CD4-positive, alpha-beta T cell treated with Interleukin-6 at 100 ng/mL for 8 hours (primary cell): ENCODE data around the gene CKS1B.
"Not testable (repeated sequence)": the region's sequence is repeated elsewhere in the genome, so short reads cannot be mapped to it uniquely, and the experiment has no call there.

ENCODE experiments used
- DNase-seq: peaks from one replicate; pipeline ENCODE4 v3.0.0-alpha.2; 2020; ENCODE audit warnings: mixed read lengths, low spot score

Gene CKS1B

DNA sequence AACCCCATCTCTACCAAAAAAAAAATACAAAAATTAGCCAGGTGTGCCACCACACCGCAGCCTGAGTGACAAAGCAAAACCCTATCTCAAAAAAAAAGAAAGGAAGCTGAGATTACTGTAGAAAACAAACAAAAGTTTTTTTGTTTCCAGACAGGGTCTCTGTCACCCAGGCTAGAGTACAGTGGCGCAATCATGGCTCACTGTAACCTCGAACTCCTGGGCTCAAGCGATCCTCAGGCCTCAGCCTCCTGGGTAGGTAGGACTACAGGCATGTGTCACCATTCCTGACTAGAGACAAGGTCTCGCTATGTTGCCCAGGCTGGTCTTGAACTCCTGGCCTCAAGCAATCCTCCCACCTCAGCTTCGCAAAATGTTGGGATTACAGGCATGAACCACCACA, 10.1 kb upstream of the CKS1B start:
- no peak for DNase-seq

DNA sequence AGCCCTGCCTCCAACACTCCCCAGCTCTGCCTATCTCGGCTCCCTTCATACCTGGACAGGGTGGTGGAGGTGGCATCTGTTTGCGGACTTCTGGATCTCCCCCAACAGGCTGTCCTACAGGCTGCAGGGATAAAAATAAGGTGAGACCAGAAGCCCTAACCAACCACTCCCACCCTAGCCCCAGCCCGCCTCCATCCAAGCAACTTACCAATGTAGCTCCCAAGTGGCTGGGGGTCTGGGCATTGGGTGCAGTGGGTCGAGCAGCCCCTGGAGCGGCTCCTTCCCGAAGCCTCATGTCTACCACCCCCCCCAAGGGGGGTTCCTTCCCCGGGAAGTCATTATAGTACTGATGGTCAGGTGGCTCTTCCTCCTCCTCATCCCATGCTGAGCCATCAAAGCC, 8.4 kb upstream of the CKS1B start:
- DNase-seq: no peak

DNA sequence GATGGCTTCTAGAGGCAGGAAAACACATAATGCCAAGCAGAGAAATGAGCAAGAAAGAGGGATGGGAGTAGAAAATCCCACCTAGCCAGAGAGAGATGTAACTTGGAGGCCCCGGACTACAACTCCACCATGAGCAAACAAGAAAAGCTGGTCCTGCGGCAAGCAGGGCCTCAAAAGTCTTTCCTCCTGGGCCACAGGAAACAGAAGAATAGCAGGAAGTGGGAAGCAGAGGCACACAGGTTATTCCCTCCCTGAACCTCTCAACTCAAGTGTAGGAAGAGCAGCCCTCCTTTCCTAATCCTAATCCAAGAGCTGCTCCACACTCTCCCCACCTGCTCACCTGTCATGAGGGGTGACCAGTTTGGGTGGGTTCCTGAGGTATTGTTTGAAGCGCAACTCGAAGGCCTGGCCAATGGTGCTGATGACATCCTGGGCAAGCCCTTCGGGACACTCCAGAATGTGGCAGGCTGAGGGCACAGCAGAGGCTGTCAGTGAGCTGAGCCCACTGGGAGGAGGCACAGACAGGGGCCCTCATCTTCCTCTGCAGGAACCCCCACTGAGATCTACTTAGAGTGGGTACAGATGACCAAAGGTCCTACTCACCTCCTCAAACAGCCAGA, 7.0 kb upstream of the CKS1B start:
- no peak for DNase-seq

DNA sequence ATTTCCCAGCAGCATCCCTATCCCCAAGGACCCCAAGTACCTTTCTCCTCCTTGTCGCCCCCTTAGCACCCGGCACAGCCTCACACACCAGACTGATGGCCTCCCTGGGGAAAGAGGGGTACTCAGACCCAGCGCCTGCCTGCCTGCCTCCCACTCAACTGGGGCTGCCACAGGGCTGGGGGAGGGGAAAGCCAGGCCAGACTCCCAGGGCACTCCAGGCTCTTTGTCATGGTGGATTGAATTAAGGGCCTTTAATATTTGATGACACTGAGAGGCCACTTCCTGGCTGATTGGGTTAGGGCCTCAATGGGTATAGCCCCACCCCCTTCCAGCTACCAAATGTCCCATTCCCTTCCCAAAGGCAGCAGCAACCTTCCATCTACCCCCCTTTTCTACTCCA, 5.8 kb upstream of the CKS1B start:
- DNase-seq: no peak

DNA sequence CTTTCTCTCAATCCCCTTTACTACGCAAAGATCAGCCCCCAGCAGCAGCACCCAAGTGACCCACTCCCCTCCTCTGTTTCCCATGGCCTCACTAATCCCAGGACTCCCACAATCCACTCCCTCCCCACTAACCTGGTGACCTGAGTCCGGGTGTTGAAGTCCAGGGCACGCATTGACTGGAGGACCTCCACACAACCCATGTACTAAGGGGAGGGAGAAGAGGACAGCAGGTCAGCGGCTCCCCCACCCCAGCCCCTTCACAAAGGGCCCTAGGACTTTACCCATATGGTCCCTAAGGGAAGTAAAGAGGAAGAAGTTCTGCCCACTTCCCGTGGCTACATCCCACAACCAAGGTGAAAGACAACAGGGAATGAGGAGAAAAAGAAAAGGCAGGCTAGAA, 5.2 kb upstream of the CKS1B start:
- no peak for DNase-seq

DNA sequence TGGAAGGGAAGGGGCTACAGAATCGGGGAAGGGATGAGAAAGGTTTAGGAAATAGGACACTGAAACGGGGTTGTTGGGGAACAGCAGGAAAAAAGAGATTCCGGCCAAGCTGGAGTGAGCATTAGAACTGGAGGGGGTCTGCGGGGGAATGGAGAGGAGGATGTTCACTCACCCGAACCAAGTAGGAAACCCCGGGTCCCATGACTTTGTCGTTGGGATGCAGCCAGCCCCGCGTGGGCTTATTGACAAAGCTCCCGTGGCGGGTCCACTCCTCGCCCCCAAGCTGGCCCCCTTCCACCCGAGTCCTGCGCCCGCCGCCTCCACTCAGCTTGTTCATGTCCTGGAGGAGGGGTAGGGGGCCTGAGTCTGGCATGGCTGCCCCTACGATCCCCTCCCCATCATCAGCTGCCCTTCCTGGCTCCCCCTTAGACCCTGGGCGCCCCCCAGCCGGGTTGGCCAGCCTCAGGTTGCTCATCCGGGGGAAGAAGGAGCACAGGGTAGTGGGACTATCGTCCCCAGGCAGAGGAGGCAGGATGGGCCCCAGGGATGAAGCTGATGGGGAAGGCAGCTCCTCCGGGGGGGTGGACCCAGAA, 4.5 kb upstream of the CKS1B start:
- no peak for DNase-seq

DNA sequence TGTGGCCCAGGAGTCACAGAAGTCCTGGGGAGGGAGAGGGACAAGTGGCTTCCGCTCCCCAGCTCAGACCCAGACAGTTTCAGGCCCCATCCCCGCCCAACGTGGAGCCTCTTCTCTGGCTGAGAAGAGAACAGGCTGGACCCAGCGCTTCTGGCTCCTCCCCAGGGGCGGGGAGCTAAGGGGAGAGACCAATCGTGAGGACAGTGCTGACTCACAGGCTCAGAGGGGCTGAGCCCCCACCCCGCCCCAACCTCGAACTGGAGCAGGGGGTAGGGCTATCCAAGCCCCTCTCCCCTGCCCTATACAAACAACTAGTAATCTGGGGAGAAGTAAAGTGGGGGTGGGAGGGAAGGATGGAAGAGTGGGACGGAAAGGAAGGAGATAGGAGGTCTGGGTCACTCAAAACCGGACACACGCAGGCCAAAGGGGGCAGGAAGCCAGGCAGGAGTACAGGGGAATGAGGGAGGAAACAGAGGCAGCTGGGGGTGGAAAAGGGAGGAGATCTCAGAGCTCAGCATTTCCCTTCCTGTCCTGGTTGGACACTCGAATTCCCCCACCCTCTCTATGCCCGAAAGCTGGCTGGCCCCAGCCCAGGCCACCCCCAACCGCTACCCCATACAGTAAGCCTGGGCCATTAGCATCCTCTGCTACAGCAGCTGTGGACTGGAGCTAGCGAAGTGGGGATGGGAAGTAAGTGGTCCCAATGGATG, 3.7 kb upstream of the CKS1B start, which contains the start of gene SHC1:
Gene SHC1, minus strand, starts transcription at position 117 of the 710 bp plus-strand sequence. CDS start 221 bp downstream, outside the sequence.
- no peak for DNase-seq

DNA sequence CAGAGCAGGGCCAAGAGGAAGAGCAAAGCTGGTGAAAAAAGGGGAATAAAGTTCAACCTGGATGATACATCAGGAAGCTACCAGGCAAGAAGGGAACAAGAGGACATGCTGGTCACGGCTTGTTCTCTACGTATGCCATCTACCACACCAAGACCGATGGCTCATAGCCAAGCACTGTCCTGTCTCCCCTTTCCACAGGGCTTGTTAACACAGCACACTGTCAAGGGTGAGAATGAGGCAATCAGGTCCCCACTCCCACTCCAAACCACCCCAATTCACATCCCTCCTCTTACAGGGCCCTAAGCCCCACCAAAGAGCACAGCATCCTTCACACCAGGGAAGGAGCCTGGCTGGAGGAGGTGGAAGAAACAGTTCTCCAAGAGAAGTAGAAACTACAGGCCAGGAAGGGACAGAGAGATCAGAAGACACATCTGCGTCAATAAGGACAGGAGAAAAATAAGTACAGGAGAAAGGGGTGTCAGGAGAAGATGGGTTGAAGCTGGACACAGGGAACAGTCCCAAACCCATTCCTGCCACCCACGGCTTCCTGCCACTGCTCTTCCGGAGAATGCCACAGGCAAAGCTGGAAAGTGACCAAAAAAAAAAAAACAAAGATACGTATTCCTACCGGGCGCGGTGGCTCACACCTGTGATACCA, 3.0 kb upstream of the CKS1B start:
- no peak for DNase-seq

DNA sequence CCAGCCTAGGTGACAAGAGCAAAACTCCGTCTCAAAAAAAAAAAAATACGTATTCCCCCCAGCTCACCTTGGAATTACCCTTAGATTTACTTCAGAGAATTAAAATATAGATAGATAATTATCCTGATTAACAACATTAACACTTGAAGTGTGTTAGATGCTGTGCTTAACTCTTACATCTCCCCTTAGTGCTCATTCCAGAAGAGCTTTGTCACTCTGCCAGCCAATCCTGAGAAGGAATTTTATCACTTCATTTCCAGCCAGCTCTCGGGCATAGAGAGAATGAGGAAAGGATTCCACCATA, 2.3 kb upstream of the CKS1B start:
- DNase-seq: no peak

DNA sequence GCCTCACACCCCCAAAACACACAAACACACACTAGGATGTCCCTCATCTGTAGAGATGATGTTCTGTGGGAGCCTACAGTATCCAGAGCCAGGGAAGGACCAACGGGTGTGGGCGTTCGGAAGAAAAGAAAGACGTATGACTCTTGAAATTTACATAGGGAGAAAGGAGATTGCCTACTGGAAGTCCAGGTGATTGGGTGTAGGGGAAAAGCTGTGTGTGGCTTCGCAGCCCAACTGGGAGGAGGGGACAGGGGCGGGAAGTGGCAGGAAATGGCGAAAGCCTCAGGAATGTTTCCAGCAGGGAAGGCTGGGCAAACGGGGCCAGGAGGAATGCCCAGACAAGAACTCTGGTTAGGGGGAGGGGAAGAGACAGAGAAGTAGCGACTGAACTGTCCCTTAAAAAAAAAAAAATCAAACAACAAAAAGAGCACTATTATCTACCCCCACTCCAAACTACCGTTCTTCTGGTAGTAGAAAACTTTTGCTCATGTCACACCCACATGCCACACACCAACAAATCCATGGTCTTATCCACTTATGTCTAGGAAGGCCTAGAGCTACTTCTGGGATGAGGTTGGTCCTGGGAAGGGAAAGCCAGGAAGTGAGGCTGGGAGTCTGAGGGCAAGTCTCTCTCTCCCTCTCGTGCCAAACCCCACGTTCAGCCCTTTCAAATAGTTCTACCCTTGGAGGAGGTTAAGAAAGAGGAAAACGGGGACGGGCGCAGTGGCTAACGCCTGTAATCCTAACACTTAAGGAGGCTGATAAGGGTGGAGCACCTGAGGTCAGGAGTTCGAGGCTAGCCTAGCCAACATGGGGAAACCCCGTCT, 1.8 kb upstream of the CKS1B start:
- DNase-seq: no peak

DNA sequence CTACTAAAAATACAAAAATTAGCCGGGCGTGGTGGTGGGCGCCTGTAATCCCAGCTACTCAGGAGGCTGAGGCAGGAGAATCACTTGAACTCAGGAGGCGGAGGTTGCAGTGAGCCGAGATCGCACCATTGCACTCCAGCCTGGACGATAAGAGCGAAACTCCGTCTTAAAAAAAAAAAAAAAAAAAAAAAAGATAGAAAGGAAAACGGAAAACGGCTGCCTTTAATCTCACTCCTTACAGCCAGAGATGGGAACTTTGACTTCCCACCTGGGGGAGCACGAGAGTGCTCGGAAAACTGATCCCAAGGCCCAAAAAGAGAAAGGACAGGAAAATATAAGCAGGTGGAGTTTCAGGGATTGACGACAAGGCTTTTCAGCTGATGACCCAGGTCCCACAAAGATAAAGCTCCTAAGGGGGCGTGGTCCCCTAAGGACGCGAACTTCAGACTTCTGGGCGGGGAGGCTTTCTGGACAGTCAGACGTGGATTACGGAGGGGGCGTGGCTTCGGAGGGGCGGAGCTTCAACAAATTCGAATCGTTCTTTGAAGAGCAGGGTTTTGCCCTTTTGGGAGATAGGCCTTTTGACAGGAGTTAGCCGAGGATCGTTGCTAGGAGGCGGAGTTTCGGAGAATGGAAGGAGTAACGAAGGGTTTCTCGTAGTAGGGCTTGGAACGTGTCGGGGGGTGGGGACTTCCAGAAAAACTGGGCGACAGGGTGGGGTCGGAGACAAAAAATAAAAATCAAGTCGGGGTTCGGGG, 958 bp upstream of the CKS1B start:
- DNase-seq: peak; percentile 88

DNA sequence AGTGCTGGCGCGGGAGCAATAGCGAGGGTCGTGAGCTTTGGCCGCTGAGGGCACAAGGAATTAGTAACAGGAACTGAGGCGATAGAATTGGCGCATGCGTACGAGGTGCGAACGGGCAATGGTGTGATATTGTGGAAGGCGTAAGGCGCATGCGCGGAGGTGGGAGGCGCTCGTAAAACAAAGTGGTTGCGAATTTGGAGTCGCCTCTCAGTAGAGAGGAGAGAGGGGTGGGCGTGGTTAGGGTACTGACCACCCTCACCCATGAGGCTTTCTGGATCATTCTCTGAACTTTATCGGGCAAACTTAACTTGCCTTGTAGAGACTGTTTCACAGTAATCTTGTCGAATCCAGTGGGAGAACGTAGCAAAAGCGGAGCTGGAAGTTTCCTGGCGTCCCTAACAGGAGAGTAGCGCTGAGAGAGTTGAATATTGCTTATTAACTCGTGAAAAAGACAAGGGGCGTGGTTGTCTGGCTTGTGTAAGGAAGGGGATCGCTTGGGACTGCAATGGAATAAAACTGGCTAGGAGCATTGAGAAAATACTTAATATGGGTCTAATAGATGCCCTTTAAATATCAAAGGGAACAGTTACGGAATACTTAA, 427 bp downstream of the CKS1B start:
- peak; percentile 96 for DNase-seq

DNA sequence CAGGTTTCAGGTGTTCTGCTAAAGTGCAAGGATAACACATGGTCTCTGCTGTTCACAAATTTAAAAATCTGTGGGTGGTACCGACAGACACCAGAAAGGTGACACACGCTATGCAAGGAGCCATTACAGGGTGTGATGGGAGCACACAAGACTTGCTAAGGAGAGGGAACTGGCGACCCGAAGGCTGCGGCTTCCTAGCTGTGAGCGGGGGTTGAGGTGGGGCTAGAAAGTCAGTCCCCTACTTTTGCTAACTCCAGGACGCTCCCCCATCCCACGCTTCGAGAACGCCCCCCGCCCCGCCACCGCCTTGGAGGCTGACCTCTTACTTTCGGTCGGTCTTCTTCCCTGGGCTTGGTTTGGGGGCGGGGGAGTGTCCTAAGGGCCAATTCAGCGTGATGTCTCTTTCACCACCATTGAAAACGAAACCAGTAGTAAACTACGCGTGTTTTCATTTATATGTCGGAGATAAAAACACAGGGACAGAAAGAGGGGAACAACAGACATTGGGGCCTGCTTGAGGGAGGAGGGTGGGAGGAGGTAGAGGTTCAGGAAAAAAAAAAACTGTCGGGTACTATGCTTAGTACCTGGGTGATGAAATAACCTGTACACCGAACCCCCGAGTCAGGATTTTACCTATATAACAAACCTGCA, 1.1 kb downstream of the CKS1B start:
- peak; percentile 40 for DNase-seq

DNA sequence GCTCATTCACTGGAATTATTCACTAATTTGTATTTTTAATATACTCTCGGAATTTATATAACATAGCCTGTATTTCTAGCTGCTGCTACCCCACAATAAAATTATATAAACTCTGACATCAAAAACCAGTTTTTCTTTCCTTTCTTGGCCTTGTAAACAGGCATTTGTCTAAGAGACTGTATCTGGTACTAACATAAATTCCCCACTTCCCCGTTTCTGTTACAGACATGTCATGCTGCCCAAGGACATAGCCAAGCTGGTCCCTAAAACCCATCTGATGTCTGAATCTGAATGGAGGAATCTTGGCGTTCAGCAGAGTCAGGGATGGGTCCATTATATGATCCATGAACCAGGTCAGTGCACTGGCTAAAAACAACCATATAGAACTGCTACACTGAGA, 3.3 kb downstream of the CKS1B start:
- not testable (repeated sequence) for DNase-seq

DNA sequence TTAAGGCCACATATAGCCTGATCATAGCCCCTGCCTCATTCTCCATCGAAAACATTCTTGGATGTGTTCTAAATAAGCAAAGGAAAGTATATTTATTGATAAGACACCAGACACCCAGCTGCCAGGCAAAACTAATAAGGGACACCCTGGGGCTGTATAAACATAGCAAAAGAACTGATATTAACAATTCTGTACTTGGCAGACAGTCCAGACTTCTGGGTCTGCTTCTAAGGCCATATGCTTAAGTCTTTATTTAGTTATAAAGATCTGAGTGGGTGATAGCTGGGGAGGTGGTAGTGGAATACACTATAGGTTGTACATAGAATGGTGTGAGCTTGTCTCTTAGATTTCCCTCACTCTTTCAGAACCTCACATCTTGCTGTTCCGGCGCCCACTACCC, 3.9 kb downstream of the CKS1B start:
- no peak for DNase-seq

DNA sequence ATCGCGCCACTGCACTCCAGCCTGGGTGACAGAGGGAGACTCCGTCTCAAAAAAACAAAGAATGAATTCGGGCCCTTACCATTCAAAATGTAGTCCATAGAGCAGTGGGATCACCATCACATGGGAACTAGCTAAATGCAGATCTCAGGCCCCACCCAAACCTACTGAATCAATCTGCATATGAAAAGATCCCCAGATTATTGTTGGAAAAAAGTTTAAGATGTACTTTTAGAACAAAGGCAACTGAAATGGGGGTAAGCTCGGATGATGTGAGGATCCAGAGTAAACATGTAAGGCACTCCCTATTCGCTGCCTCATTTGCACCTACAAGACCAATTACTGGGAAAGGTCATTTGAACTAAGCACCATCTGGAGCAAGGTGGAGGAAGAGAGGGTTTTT, 7.9 kb downstream of the CKS1B start:
- DNase-seq: no peak

DNA sequence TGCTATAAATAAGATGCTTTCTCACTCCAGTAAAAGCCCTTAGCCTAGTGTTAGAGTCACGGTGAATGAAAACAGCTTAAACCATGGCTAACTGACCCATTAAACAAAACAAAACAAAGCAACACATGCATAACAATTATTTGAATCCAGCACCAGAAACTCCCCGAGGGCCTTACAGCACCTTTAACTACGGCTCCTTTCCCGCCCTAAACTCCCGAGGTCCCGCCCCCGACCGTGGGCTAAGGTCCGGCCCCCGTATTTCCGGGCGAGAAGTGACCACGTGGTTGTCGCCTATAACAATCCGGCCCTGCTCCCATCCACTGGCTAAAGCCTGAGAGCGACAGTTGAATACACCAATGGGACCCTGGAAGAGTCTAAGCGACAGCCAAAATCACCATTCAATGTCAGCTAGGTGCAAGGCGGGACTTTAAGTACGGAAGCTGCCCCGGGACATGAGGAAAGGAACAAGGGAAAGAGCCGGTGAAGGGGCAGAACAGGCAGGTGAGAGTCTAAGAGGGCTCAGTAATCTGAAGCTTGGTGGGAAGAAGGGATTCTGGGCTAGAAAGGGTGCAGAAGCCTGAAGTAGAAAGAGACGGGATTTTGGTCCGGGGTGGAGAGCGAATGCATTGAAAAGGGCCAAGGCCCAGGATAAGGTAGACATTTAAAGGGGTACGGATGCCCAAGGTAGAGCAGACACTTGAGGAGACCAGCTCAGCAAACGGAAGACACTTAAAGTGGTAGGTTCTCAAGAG, 8.6 kb downstream of the CKS1B start, which contains the start of gene FLAD1:
Gene FLAD1, plus strand, starts transcription at position 448 of the 752 bp plus-strand sequence. CDS start 351 bp downstream, outside the sequence.
- peak; percentile 98 for DNase-seq

DNA sequence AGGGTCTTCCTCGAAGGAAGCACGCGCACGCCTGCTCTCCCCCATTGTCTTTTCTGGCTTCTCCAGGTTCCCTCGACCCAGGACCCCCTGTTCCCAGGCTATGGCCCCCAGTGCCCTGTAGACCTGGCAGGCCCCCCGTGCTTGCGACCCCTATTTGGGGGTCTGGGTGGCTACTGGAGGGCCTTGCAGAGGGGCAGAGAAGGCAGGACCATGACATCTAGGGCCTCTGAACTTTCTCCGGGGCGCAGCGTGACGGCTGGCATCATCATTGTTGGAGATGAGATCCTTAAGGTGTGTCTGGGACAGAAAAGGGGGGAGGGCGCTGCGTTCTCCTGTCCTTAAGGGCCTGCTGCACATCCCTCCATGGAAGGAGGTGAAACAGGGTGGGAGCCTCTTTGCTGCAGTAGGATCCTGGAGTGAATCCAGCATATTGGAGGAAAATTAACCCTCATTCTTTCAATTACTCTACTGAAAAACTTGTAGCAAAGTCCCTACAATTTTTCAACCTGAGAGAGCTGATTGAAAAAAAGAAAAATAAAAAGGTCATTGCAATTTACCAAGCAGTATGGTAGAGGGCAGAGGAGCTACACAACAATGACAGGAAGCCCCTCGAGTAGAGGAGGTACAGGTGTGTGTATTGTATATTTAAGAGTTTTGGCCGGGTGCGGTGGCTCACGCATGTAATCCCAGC, 9.4 kb downstream of the CKS1B start:
- DNase-seq: no peak

DNA sequence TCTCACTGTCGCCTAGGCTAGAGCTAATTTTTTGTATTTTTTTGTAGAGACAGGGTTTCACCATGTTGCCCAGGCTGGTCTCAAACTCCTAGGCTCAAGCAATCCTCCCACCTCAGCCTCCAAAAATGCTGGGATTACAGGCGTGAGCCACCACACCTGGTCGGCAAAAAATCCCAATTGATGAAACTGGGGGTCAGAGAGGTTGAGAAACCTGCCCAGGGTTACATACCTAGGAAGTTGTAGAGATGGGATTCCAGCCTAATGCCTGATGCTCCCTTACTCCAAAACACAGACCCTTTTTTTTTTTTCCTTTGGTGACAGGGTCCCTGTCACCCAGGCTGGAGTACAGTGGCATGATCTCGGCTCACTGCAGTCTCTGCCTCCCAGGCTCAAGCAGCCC, 12.3 kb downstream of the CKS1B start:
- not testable (repeated sequence) for DNase-seq
